NT2/D1 (cell line): ENCODE data around the gene ACCSL.

Source experiments
- SUZ12 ChIP-seq: IDR thresholded peaks from 2 replicates; pipeline ENCODE4 v1.6.1; 2011; ENCODE audit not compliant: insufficient read length, insufficient read depth; ENCODE audit errors: extremely low read depth
- YY1 ChIP-seq: IDR thresholded peaks from 2 replicates; pipeline ENCODE4 v1.6.1; 2011; ENCODE audit not compliant: insufficient read length, insufficient read depth

- no peak for TF ChIP-seq SUZ12
- TF ChIP-seq YY1, result no peak
Observed at GRCh38 chr11:44025727-44026126, 22.1 kb upstream of the ACCSL start.
